ENCODE measurements around the gene OPALIN.
A peak's percentile ranks its signal among the peaks of the same experiment; 100 is the strongest.

The OPALIN gene

DNA sequence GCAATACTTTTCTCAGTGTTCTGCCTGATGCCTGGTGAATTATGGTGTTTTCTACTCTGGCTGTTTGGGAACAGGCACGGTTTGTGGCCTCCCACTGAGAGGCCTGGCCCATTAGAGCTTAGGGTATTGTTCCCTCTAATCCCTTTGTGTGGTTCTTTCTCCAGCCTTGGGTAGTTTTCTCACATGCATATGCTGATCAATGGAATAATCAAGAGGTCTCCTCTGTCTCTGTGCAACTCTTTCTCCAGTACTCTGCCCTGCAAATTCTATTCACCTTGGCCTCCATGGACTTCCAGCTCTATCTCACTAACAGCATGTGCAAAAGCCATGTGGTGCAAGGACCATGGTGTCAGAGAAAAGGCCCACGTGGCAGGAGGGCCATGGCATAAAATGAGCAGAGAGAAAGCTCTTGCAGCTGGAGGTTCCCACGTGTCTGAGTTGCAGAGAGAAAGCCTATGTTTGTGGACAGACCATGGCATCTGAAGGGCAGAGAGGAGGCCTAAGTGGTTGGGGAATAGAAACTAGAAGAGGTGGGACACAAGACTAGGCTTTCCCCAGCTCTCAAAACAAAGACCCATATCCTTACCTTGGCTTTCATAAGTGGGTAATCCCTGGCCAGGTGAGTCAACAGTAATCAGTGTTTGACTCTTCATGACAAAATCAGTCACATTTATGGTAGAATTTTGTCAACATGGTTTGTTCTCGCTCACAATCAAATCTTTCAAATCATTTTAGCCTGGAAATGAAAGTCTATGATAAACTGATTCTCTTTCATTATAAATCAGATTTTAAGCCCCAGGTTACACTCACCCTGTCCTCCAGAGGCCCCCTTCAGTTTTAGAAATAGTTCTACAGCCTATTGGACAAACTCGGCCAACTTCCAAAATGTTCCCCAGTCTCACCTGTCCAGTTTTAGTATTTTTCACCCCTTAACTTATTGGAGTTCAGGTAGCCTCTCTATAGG is 17.3 kb downstream of the OPALIN start:
- no peak for DNase-seq (ENCODE audit: low read depth)
- TF ChIP-seq, protein P1, sequence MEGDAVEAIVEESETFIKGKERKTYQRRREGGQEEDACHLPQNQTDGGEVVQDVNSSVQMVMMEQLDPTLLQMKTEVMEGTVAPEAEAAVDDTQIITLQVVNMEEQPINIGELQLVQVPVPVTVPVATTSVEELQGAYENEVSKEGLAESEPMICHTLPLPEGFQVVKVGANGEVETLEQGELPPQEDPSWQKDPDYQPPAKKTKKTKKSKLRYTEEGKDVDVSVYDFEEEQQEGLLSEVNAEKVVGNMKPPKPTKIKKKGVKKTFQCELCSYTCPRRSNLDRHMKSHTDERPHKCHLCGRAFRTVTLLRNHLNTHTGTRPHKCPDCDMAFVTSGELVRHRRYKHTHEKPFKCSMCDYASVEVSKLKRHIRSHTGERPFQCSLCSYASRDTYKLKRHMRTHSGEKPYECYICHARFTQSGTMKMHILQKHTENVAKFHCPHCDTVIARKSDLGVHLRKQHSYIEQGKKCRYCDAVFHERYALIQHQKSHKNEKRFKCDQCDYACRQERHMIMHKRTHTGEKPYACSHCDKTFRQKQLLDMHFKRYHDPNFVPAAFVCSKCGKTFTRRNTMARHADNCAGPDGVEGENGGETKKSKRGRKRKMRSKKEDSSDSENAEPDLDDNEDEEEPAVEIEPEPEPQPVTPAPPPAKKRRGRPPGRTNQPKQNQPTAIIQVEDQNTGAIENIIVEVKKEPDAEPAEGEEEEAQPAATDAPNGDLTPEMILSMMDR (IDR thresholded peaks at IDR 0.05; ENCODE audit: low read depth, low read length, missing control alignments): no peak
- no peak overlapping the region for H3K4me3 ChIP-seq (ENCODE audit: low read depth, low read length)

DNA sequence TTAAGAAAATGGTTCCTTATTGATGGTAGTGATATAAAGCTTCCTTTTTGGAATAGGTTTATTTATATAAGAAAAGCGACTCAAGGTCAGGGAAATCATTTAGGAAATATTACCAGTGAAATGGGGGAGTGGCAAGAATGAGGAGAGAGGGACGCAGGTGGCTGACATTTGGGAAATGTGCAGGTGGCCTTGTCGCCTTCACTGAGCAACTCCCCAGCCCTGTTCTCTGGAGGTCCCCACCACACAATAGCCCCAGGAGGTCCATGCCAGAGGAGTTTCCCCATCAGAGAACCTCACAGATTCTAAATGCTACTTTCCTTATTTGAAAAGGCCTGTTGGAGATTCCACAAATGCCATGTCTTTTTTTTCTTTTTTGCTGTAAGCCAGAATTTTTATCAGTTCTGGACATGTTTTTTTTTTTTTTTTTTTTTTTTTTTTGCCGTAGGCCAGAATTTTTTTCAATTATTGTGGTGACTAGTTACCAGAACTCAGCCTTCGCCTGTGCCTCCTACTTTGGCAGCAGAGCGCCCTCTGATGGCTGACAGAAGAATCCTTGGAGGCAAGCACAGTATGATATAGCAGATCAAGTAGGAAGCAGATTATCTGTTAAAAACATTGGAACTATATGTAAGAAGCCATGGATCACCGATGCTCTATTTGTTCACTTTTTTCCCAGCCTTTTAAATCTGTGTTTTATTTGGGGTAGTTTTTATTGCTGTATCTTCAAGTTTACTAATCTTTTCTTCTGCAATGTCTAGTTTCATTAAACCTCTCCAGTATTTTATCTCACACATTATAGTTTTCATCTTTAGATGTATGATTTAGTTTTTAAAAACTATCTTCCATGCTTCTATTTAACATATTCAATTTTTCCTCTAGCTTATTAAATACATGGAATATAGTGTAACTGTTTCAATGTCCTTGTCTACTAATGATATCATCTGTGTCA is 18.6 kb downstream of the OPALIN start:
- TF ChIP-seq, protein P1 (IDR thresholded peaks at IDR 0.05; ENCODE audit: low read depth, low read length, missing control alignments): peak; percentile 80
- DNase-seq (ENCODE audit: low read depth): peak; percentile 43
- H3K4me3 ChIP-seq (ENCODE audit: low read depth, low read length): no peak overlapping the region

DNA sequence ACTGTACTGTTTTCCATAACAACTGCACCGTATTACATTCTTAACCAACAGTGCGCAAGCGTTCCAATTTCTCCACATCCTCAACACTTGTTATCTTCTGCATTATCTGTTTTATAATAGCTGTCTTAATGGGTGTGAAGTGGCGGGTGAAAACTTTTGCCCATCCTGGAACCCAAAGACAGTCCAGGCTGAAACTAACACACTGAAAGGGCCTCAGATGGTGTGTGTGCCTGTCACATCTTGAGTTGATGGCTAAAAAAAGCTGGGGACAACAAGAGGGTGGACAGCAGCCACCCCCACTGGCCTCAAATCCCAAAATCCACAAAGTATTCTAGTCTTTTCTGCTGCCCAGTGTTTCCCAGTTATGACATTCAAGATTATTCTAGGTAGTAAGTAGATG is 19.4 kb downstream of the OPALIN start:
- DNase-seq (ENCODE audit: low read depth): no peak
- TF ChIP-seq, protein P1 (IDR thresholded peaks at IDR 0.05; ENCODE audit: low read depth, low read length, missing control alignments): no peak
- no peak overlapping the region for H3K4me3 ChIP-seq (ENCODE audit: low read depth, low read length)

DNA sequence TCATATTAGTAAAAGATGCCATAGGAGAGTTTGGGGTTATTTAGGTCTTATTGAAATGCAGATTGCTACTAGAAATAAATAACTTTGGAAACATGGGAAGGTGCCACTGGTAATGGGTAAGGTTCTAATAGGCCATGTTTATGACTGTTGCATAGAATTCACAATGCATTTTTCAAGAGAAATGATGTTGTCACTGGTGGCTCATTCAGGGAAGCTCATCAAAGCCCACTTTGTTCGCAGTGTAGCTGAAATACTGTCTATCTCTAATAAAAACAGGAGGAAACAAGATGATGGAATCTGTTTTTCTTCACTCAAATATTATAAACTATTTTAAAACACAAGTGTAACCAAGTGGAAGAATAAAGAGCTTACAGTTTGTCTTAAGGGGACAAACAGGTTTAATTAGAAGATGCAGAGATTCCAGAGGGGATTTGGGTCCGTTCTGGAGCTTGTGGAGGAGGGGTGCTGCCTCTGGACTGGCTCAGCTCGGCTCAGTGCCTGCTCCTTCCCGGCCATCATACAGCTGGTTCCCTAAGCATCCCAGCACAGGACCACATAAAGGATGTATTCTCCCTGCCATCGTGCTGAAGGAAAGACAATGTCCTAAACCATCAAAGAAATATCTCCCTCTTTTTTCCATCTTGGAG is 20.4 kb downstream of the OPALIN start:
- no peak overlapping the region for H3K4me3 ChIP-seq (ENCODE audit: low read depth, low read length)
- TF ChIP-seq, protein P1 (IDR thresholded peaks at IDR 0.05; ENCODE audit: low read depth, low read length, missing control alignments): no peak
- no peak for DNase-seq (ENCODE audit: low read depth)

DNA sequence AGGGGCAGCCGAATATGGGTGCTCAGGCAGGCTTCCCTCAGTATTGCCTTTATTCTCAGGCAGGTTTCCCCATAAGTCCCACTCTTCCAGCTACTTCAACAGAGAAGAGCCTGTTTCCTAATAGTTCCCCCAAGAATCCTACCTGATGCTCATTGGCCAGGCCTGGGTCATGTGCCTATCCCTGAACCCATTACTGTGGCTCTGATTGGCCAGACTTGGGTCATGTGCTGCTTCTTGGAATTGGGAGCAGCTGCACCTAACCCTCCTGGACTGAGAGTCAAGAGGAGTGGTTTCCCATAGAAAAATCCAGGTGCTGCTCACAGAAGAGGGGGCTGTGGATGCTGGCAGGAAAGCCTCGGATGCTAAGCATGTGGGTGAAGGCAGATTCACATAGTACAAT is 21.7 kb downstream of the OPALIN start:
- TF ChIP-seq, protein P1 (IDR thresholded peaks at IDR 0.05; ENCODE audit: low read depth, low read length, missing control alignments): no peak
- no peak overlapping the region for H3K4me3 ChIP-seq (ENCODE audit: low read depth, low read length)
- DNase-seq (ENCODE audit: low read depth): no peak
